GM13976 (cell line): Measurements from ENCODE around the gene NDUFAF4.

Experiments
- DNase-seq: peaks from one replicate; pipeline ENCODE4 v3.0.0; 2012; ENCODE audit warnings: low spot score
- in situ Hi-C: fragments of 300-500 bp; cut with MboI; formaldehyde crosslinking; loops from one replicate; pipeline ENCODE4 v1.12.0; 2022; ENCODE audit warnings: low sequenced_read_pairs, mixed read lengths, inconsistent platforms; ENCODE audit not compliant: unreplicated experiment
- TF ChIP-seq, protein P1 (sequence below): IDR thresholded peaks from 2 replicates; pipeline ENCODE4 v1.5.1; 2012; ENCODE audit warnings: borderline replicate concordance, mild to moderate bottlenecking; ENCODE audit not compliant: insufficient read depth; ENCODE audit errors: extremely low read depth, missing control alignments, control extremely low read depth

Gene NDUFAF4

DNA sequence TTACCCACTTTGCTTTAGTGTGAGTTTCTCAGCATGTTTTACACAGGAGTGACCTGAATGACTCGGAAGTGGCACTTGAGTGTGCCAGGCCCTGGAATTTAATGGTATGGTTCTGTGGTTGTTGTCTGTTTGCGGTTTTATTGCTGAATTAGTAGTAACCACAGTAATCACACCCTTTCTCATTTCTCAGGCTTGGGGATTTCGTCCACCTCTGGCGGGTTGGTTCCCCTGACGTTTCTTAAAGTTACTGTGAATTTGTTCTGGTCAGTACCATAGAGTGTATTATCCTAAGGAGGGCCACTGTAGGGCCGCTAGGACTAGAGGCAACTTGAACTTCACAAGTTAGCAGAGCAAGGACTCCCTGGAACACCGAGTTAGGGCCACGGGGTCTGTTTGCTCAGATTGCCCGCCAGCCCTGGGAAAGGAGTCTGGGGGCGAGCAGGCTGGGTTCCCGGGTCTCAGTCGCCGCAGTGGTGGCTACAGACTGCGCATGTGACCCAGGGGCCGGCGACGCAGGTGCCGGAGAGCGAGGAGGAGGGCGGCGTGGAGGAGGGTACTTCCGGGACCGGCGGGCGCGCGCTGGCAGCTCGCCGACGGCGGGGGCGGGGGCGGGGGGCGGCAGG is 26.3 kb upstream of the NDUFAF4 start:
- TF ChIP-seq, protein P1, sequence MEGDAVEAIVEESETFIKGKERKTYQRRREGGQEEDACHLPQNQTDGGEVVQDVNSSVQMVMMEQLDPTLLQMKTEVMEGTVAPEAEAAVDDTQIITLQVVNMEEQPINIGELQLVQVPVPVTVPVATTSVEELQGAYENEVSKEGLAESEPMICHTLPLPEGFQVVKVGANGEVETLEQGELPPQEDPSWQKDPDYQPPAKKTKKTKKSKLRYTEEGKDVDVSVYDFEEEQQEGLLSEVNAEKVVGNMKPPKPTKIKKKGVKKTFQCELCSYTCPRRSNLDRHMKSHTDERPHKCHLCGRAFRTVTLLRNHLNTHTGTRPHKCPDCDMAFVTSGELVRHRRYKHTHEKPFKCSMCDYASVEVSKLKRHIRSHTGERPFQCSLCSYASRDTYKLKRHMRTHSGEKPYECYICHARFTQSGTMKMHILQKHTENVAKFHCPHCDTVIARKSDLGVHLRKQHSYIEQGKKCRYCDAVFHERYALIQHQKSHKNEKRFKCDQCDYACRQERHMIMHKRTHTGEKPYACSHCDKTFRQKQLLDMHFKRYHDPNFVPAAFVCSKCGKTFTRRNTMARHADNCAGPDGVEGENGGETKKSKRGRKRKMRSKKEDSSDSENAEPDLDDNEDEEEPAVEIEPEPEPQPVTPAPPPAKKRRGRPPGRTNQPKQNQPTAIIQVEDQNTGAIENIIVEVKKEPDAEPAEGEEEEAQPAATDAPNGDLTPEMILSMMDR, result no peak
- no peak for DNase-seq

DNA sequence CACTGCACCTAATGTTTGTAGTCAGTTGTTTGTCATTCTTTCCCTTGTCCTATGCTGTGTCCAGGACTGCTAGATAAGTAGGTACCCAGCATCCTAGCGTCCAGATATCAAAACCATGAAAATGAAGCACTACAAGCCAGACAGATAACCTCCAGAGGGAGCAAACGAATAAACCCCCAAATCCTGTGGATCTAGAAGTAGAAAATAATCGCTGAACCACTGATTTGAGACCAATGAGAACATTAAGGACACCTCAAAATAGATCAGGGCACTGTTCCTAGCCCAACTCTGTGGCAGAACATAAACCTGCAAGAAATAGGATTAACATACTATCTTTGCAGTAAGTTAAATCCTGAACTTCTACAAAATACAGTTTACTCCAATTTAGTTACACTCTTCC is 25.7 kb upstream of the NDUFAF4 start:
- in situ Hi-C loops, result no loop called here
- TF ChIP-seq, protein P1, result no peak
- DNase-seq, result no peak

More for the DNA sequence above, 26.3 kb upstream of the NDUFAF4 start:
- in situ Hi-C loops, result no loop called here

DNA sequence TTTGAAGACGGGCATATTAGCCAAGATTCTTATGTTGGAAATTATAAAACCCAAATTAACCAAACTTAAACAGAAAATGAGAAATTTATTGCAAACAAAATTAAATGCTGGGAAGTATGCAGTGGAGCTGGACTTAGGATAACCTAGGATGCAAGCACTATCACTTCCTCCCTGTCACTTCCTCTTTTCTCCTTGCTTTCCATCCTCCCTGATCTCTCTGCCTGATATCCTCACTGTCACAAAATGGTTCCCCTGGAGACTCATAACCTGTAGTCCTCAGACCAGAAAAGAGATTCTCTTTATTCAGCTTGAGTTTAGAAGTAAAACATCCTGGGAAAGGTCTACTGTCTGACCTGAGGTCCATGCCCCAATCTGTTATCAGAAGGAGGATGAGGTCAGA is 19.4 kb upstream of the NDUFAF4 start:
- TF ChIP-seq, protein P1, result no peak
- in situ Hi-C loops, result no loop called here
- DNase-seq, result no peak

DNA sequence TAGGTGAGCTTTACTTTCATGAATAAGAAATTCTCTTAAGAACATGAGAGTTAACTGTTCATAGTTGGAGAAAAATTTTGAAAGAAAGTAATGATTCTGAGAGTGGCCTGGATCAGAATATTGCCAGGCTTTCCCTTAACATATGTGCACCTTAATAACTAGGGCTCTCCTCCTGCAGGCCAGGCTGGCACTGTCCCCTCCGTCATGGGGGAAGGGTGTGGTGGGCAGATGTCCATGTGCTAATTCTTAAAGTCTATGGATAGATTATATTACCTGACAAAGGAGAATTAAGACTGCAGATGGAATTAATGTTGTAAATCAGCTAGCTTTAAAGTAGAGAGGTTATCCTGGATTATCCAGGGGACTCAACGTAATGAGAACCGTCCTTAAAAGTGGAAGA is 15.9 kb upstream of the NDUFAF4 start:
- in situ Hi-C loops, result no loop called here
- DNase-seq, result no peak
- TF ChIP-seq, protein P1, result no peak

DNA sequence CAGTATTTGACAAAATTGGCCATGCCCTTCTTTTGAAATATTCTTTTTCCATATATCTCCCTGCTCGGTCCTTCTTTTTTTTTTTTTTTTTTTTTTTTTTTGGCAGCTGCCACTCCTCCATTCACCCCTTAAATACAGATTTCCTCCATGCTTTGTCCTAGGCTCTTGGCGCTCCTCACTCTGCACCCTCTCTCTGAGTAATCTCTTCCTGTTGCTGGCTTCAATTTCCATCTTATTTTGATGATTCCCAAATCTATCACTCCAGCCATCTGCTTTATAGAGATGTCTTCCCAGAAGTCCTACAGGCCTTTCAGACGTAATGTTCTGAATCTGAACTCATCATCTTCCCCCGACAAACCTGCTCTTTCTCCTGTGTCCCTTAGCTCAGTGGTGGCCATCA is 14.1 kb upstream of the NDUFAF4 start:
- in situ Hi-C loops, result no loop called here
- no peak for DNase-seq
- TF ChIP-seq, protein P1, result no peak

DNA sequence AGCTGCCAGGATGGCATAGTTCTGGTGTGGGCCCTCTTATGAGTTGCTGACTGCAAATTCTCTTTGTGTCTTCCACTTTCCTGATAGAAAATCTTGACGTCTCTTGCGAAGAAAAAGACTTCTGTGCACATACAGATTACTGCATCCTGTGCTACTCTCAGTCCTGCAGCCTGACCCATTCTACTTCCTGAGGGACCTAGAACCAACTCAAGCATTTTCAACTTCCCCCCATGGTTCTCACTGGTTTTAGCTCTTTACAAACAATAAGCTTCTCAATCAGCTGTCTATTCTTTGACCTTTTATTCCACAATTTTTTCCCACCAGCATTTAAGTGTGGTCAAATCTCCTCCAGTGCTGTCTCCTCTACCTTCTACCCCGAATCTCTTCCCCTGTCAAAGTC is 13.5 kb upstream of the NDUFAF4 start:
- TF ChIP-seq, protein P1, result no peak
- in situ Hi-C loops, result no loop called here
- no peak for DNase-seq
